K562 (cell line): ENCODE results near the gene TRIP10. TPM values are rescaled to one million over a fixed set of nuclear protein-coding genes. Genes with fewer than 3 reads are reported as not detected.

ENCODE experiments used
- ARID4B ChIP-seq: sonication (generic); formaldehyde crosslinking; IDR thresholded peaks from 2 replicates; pipeline ENCODE4 v1.8.0; 2022; ENCODE audit warnings: mild to moderate bottlenecking, missing genetic modification reagents
- E2F6 ChIP-seq, 2 experiments: IDR thresholded peaks; 2 replicates each; pipeline ENCODE4 v1.6.1; 2011; ENCODE audit warnings: borderline replicate concordance in 1 of 2, control low read depth in 1 of 2, low read depth in 1 of 2, low read length in 1 of 2, mild to moderate bottlenecking in 1 of 2, mixed read lengths in 1 of 2, moderate library complexity in 1 of 2; ENCODE audit not compliant: insufficient read depth in 1 of 2, insufficient read length in 1 of 2, poor library complexity in 1 of 2, severe bottlenecking in 1 of 2; ENCODE audit errors: extremely low read depth in 1 of 2
- HLTF ChIP-seq: fragments of 450-650 bp; IDR thresholded peaks from 2 replicates; pipeline ENCODE4 v1.6.1; 2016
- KLF1 ChIP-seq: fragments of 450-650 bp; IDR thresholded peaks from 2 replicates; pipeline ENCODE4 v1.6.1; 2016; ENCODE audit warnings: missing genetic modification characterization, missing compliant biosample characterization
- MAFK ChIP-seq: IDR thresholded peaks from 2 replicates; pipeline ENCODE4 v1.6.1; 2011; ENCODE audit warnings: low read length, improper control_type of control experiment
- PRDM10 ChIP-seq: fragments of 450-650 bp; IDR thresholded peaks from 2 replicates; pipeline ENCODE4 v1.6.1; 2018; ENCODE audit not compliant: partially characterized antibody
- RCOR1 ChIP-seq, 2 experiments: IDR thresholded peaks; 2 replicates each; pipeline ENCODE4 v1.6.1; 2012; ENCODE audit warnings: low read depth in 2 of 2, low read length in 2 of 2, borderline replicate concordance in 1 of 2, improper control_type of control experiment in 1 of 2
- SUPT5H ChIP-seq: fragments of 450-650 bp; IDR thresholded peaks from 2 replicates; pipeline ENCODE4 v1.6.1; 2016
- TAL1 ChIP-seq: fragments of 450-650 bp; IDR thresholded peaks from 2 replicates; pipeline ENCODE4 v1.6.1; 2016; ENCODE audit warnings: mild to moderate bottlenecking
- THAP12 ChIP-seq: fragments of 250-450 bp; sonication (Bioruptor Pico); IDR thresholded peaks from 2 replicates; pipeline ENCODE4 v1.9.0; 2021; ENCODE audit warnings: mild to moderate bottlenecking, inconsistent platforms
- ZBTB2 ChIP-seq: fragments of 450-650 bp; IDR thresholded peaks from 2 replicates; pipeline ENCODE4 v1.6.1; 2016; ENCODE audit warnings: antibody characterized with exemption
- ZNF316 ChIP-seq: fragments of 450-650 bp; IDR thresholded peaks from 2 replicates; pipeline ENCODE4 v1.6.1; 2016
- ZNF75A ChIP-seq: fragments of 450-650 bp; formaldehyde crosslinking; IDR thresholded peaks from 2 replicates; pipeline ENCODE4 v1.4.0; 2020; ENCODE audit warnings: mild to moderate bottlenecking
- polyA plus RNA-seq, 8 experiments: library from polyadenylated mRNA; depleted of rRNA in 4 of 8; stranded (reverse) in 5 of 8; unstranded in 3 of 8; fragments of >200 nt; fragmentation: Nextera tagmentation in 2 of 8; fragmentation: Illumina TruSeq in 1 of 8; extraction: Ambion mirVana in 2 of 8; extraction: Trizol in 1 of 8; gene quantifications; 2 replicates each; pipeline versions ENCODE4 v1.2.1 to v1.2.3, GENCODE V29; 2011 to 2014; ENCODE audit warnings: inconsistent platforms in 1 of 8, missing spikeins in 1 of 8
- total RNA-seq, 7 experiments: library from RNA; depleted of rRNA in 6 of 7; stranded (reverse); fragments of >200 nt in 6 of 7; fragmentation: Illumina TruSeq in 2 of 7; extraction: Trizol in 2 of 7; gene quantifications; 2 replicates each; pipeline versions ENCODE4 v1.2.1 to v1.2.3, GENCODE V29; 2011 to 2021; ENCODE audit warnings: low replicate concordance in 1 of 7

Gene TRIP10
- total and polyA plus RNA-seq, 9 of the 15 experiments (the other 6 are each of a cell fraction or from before 2014, with no cell fraction given), result 1.2 to 66.8 (median 36.1) TPM

GRCh38 chr19:6767357-6768235, 28.1 kb downstream of the TRIP10 start, which contains the start of gene SH2D3A (continued):
- TF ChIP-seq THAP12 (CRISPR knock-in tag), result peak; percentile 34; the same call in 1 of the 2 replicates
- no peak for TF ChIP-seq ZNF75A (CRISPR knock-in tag)
- 0 out of 2 replicates have a peak, but pooled peaks have one; percentile 31 for TF ChIP-seq KLF1 (tag)
- TF ChIP-seq RCOR1 (IDR thresholded peaks at IDR 0.05; ENCODE audit: borderline replicate concordance in 1 of 2, low read depth in 2 of 2, low read length in 2 of 2), result peak in 1 of 2 experiments; percentile 58; a peak in 1 of 4 replicates
- TF ChIP-seq HLTF, result no peak
- no peak for TF ChIP-seq MAFK
- TF ChIP-seq ZBTB2, result 0 out of 2 replicates have a peak, but pooled peaks have one; percentile 7
- TF ChIP-seq SUPT5H, result peak; percentile 76
- no peak for TF ChIP-seq ZNF316
- TF ChIP-seq PRDM10, result peak; percentile 43
- no peak for TF ChIP-seq TAL1
- no peak; the same call in 1 of the 2 replicates for TF ChIP-seq ARID4B (CRISPR knock-in tag)
- peak in 1 of 2 experiments; percentile 38 for TF ChIP-seq E2F6 (IDR thresholded peaks at IDR 0.05; ENCODE audit: borderline replicate concordance in 1 of 2, extremely low read depth in 1 of 2, insufficient read depth in 1 of 2, insufficient read length in 1 of 2, low read depth in 1 of 2, low read length in 1 of 2, poor library complexity in 1 of 2, severe bottlenecking in 1 of 2)
